Activated CD4-positive, alpha-beta T cell treated with anti-CD3 and anti-CD28 coated beads, Interleukin-10, Interleukin-2, amounts not matched to agents 100 ng/mL and 50 ng/mL, durations not matched to agents 16 hours and 8 hours (primary cell): ENCODE measurements around the gene ADAMTS17.

Source experiments
- DNase-seq: peaks from one replicate; pipeline ENCODE4 v3.0.0-alpha.2; 2020

The ADAMTS17 gene

DNA sequence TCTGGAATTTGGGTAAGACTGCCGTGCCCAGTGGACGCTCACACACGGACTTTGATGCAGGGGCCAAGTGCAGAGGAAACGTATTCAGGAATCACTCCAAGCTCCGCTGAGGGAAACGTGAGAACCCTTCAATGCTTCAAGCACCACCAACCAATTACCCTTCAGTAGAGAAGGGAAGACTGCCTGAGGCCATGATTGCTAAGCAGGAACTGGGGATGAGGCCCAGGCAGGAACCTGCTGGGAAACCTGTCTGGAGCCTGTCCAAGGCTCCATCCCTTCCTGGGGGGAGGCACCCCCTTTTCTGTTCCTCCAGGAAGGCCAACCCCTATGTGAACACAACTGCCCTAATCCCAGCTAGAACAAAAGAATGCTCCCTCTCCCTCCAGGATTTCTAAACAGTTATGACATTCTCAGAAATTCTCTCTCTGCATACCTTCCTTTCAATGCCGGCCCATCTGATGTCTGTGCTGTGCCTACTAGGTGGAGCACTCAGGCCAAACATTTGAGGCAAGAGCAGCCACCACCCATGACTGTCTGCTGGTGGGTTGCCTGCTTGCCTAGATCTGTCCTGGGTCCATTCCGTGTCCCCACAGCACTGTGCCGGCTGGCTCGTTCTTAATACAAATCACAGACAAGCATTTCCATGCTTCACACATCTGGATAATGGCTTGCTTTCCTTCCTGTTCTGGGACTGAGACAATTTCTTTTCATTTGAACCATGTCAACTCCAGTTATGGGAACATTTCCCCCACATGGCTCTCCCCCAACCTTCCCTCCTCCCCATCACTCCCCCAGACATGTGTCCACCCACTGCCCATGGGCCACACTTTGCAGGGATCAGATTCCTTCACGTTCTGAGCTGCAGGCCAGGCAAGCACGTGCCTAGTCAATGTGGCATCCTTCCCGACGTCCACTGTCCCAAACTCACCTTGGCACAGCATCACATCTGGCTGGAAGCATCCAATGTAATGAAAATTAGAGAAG lies 149.4 kb downstream of the ADAMTS17 start:
- no peak for DNase-seq

DNA sequence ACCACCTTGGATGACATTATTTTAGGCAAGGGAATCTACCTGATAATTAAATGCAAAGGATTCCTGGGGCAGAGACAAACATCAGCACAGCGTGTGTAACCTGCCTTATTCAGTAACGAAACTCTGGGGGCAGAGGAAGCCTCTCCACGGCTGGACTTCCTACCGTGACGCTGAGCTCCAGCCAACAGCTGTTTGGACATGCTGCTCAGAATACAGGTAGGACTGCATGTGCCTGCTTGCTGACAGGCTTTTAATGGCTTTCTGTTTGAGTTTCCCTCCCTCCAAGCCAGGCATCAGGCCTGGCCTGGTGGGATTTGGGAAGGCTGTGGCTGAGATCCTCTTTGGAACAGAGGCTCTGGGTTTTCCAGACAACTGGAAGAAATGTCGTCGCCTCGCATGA lies 150.6 kb downstream of the ADAMTS17 start:
- DNase-seq, result no peak

DNA sequence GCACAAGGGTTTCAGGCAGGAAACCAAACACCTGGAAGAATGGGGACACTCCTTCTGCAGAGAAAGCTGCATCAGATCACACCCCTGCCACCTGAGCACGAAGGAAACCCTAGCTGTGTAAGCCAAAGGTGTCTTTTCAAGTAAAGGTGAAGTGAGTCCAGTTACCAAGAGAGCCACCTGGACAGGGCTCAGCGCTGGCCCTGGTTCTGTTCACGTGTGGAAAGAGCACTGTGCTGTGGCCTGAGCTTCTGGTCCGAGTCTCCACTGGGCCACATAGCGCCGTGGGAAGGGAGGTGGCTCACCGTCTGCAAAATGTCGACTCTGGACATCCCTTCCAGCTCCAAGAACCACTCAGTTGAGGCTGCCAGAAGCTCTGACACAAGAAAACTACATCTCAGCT lies 151.1 kb downstream of the ADAMTS17 start:
- no peak for DNase-seq

DNA sequence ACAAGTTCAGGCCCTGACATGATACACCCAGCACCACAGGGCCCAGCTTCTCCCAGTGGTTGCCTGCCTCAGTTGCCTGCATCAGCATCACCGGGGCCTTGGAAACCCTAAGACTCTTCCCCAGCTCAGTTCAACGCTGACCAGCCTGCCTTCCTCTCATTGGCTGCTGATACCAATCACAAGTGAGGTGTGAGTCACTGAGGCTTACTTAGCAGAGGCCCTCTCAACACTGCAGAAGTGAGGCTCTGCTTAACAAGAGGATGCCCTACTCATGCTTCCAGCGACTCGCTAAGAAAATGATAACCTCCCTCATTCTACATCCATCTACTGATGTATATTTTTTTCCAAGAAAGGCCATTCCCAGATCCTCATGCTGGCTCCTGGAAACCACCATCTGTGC lies 151.9 kb downstream of the ADAMTS17 start:
- no peak for DNase-seq

DNA sequence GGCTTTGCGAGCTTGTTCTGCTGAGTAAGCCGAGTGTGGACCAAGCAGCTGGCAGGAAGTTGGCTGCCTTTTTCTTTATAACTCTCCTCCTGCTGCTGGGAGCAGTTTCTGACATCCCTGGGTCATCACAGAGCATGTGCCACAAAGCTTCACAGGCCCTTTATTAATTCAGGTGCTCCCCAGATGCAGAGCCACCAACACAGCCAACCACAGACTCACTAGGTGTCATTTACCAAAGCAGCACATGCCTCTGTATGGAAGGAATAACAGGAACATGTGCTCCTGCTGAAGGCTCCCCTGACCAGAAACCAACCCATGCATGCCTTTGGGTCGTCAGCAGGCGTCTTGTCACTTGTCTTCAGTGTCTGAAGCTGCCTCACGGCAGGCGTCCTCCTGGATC lies 152.5 kb downstream of the ADAMTS17 start:
- DNase-seq, result no peak

DNA sequence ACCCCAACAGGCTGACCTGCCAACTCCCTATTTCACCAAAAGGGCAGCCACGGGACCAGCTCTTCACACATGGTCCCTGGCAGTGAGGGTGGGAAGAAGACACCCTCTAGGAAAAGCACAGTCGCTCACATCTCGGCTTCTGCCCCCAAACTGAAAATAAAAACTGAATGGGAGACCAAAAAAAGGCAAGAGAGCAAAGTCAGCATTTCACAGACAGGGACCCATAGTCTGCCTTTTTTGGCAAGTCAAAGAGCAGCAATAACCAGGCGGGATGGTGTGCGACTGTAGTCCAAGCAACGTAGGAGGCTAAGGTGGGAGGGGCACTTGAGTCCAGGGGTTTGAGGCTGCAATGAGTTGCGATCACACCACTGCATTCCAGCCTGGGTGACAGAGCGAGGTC lies 154.1 kb downstream of the ADAMTS17 start:
- no peak for DNase-seq

DNA sequence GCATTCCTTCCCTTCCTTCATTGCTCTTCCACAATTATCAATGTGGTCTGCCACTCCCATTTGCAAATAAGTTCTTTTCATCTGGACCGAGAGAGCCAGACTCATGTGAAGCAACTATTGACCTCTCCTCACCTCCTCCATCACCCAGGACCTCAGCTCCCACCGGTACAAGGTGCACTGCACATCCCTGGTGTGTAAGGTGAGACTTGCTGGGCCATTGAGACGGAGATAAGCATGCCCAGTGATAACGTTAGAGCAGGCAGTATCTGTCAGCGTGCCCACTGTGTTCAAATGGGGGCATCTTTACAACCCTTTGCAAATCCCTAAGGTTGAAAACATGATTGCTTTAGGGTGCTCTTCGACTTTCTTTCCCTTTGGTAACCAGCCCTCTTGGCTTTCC lies 154.8 kb downstream of the ADAMTS17 start:
- no peak for DNase-seq

DNA sequence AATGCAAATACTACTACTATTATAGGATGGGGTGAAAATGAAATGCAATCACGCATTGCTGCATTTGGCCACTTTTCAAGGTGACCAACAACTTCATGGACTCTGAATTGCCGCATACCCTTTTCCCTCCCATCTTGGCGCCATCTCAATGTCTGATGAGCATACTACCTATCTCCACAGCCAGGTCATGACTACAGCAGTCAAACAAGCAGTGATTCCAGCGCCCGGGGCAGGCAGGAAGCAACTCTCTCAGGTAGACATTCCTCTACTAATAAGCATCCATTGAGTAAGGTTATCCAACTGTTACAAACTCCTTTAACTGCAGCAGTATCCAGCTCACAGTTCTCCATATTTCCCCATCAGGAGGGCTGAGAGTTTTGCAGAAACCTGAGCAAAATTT lies 155.4 kb downstream of the ADAMTS17 start:
- DNase-seq, result no peak

DNA sequence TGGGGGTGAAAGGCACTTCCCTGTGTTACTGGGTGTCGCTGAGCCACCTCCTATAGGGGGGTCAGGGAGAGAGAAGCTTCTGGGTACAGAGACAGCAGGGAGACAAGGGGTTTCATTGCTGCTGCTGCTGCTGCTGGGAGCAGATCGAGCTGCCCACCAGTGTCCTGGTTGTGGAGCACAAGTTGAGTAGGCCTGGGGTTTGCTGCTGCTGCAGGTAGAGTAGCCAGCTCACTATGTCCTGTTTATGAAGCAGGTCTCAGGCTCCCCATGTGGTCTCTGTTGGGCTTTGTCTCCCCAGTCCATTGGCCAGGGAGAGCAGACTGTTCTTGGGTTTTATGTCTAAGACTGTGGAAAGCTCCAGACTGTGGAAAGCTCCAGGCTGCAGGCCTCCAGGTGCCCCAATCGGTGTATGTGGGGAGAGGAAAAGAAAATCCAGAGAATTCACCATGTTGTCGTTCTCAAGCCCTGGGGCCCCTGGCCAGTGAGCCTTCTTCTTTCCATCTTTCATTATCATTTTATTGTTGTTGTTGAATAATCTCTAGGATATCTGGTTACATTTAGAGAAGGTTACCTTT lies 157.8 kb downstream of the ADAMTS17 start:
- no peak for DNase-seq

DNA sequence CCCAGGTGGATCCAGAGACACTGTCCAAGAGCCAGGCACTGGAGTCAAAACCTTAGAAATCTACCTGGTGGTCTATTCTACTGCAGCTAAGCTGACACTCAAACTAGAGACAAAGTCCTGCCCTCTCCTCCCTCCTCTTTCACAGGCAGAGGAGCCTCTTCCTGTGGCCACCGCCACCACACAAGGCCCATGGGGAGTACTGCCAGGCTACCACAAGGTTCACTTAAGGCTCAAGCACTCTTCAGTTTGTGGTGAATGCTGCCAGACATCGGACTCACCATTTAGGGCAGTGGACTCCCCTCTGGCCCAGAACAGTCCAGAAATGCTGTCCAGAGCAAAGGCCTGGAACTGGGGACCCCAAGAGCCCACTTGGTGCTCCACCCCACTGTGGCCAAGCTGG lies 160.9 kb downstream of the ADAMTS17 start:
- no peak for DNase-seq

DNA sequence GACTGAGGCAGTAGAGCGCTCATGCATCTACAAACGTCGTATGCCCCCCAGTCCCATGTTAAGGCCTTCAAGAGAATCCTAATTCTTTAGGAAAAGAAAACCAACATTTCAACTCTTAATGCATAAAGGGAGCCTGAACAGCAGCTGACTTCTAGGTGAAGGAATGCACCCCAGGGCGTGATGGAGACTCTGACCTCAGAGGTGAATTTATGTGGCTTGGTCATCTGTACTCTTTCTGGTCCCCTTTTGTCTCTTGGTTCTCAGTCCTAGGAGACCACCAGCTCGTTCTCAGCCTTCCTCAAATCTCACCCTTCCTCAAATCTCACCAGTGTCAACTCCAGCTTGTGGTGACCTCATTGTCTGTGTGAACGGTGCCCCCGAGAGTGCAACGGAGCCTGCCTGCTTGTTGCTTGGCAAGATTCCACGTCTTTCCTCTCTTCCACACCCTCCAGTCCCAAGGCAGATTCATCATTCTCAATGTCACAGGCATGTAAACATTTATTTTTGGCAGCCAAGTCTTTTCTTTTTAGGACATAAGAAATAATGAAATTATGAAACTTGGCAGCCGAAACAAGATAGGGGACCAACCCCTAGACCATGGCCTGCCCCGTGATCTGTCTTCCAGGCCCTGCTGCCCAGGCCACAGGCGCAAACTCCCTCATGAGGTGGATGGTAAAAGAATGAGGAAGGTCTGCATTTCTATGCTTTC lies 166.2 kb downstream of the ADAMTS17 start:
- DNase-seq, result no peak

DNA sequence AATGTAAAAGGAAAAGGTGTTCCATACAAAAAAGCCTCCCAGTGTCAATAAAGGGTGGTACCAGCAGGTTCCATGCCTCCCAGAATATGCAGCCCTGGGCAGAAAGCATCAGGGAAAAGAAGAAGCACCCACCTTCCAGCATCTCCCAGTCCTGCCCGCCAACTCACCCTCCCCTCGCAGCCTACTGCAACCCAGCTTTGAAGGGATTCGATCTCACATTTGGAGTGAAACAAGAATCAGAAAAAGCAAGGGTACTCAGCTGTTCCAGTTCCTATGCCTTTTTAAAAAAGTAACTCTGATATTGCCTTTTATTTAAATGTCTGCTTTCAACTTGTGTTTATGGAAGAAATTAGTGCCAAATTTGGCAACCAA lies 166.9 kb downstream of the ADAMTS17 start:
- DNase-seq, result no peak

DNA sequence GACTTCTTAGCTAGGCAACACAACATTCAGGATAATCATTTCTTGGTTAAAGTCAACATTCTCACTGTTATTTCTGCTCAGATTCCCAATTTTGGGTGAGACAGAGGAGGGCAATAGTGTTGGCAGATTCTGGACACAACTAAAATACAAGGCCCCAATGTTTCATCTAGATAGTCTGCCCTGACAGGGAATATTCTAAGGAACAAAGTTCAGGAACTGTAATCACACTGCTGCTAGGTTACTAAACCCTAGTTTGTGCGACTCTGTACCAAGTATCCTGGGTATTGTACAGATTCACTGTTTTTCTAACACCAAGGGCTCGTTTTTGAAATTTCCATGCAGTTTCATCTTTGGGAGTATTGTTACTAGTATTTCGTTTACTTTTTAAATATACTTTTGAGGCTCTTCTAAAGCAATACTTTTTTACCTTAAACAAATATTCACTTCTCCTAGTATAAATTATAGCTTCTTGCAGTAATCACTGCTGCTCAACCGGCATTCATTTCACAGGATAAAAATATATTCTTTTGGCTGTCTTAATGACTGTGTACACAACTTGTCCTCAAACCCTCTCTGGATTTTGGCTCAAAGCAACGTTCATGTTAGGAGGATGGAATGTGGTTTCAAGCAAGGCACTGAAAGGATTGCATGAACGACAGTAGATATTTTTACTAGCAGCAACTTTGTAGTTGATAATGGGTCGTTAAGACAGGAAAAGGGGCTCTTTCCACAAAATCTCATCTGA lies 167.4 kb downstream of the ADAMTS17 start:
- no peak for DNase-seq

DNA sequence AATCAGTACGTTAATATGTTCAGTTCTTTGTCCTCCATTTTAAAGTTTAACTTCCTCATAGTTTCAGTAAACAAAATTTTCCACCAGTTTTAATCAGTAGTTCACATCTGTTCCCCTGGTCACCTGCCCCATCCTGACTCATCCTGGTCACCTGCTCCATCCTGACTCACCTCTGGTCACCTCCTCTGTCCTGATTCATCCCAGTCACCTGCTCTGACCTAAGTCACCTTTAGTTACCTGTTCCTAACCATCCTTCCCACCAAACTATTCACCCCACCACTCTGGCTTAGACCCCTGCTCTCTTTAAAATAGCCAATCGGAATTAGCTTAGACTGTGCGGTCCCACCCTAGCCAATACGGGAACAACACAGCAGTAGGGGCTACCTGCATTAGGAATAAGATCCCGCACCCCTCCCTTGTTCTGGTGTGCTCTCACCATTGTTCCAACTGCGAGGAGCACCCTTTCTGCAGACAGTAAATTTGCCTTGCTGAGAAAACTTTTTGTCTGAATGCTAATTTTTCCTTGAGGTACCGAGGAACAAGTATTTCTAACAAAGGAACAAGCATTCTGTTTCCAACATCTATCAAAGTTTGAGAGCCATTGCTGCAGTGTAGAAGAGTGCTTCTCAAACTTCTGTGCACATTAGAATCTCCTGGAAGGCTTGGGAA lies 169.3 kb downstream of the ADAMTS17 start:
- no peak for DNase-seq

DNA sequence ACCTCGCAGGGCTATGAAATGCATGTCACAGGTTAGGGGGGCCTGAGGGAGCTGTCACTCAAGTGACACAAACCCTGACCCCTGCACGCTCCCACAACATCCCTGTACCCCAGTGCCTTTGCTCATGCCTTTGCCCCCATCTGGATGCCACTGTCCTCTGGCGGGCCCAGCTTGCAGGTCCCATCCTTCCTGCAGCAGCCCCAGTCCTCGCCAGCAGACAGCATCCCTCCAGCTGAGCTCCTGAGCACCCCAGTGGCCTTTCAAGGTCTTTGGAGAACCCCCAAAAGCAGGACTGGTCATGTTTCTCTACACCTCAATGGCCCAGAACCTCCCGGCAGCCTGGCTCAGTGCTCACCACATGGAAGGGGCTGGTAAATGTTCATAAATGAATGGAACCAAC lies 170.4 kb downstream of the ADAMTS17 start:
- DNase-seq, result no peak

DNA sequence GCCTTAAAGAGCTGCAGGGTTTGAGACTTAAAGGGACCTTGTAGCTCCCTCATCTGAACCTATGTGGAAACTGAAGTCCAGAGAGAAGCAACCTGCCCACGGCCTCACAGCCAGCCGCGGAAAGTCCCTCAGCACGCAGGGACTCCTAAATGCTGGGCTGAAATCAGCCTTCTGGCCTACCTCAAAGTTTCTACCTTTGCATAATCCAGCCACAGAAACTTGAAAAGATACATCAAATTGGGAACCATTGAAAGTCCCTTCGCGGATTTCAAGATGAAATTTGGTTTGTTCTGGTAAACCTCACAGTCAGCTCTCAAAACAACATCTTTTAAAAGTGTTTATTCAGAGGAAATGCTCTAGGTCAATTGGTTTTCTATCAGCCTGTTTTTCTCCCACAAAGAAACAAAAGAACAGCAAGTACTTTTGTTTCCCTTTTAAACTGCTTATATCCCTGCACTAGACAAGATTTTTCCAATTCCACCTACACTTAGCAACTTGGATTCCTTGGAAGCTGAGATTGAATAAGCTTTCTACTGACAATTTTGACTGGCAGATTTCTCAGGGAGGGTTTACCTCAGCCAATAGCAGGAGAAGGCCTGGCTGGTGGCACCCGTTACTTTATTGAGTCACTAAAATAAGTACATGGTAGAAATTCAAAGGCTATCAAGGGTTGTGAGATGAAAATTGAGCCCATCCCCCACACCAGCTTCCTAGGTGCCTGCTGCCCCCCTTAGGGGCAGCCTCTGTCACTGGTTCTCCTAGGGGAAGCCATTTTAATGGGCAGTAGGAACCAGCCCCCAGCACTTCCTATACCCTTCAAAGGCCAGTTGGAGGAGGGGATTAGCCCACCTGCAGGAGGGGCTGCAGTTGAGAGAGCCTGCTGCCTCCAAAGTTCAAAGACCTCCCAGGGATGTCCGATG lies 171.2 kb downstream of the ADAMTS17 start:
- peak; percentile 64 for DNase-seq

DNA sequence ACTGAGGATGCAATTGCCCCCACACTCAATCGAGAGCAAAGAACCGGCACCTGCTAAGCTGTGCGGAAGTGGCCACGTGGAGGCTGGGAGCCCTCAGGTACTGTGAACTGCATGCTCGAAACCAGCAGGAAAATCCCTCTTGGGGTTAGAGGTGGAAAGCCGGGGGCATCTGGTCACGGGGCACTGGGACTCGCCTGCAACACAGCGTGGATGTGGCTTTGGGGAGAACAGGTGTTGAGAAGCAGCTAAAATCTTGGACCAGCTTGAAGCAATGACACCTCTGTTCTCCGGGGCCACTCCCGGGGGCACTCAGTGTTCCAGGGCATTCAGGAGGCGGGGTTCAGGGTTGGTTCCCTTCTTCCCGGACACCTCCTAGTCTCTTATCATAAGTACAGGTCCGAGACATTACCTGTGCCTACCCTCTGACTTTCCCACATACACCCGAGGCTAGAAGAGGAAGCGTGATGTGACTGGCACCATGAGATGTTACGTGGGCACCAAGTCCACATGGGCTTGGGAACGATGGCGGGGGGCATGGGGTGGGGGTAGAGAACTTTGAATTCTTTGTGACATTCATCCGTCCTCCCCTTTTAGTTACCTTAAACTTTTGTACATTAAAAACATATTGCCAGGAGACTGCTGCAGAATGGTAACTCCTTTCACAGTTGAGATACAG lies 172.0 kb downstream of the ADAMTS17 start:
- DNase-seq, result no peak

DNA sequence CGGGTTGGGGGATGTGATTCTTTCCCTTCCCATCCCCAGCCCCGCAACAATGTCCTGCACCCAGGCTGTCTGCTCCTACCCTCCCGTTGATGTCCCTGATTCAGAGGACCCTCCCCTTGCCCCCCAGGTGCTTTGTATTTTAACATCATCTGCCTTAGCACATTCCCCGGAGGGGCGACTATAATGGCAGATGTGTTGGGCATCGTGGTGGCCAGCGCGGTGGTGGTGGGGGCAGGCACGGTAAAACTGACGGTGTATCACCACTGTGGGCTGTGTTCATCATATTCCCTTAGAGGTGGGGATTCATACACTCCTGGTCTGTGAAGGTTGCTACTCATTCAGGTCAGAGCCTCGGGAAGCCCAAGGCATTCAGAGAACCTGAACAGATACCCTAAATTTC lies 173.0 kb downstream of the ADAMTS17 start:
- DNase-seq, result no peak

DNA sequence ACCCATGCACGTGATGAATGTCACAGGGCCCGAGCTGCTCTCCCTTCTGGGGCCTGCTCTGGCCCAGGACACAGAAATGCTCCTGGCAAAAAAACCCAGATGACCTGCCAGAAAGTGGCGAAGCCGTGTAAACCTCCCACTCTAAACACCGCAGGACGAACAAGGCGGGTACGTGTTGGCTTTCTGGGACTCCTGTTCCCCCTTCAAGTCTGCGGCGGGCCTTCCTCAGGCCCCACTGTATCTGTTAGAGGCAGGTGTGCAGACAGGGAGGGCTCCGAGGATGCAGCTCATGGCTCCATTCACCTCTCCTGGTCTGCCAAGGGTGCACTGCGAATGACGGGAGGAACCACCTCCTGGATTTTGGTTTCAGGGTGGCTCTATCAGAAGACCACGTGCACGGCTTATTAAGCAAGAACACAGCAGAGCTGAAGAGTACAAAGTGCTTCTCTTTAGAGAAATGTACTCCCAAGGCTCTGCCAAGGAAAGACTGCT lies 173.8 kb downstream of the ADAMTS17 start:
- no peak for DNase-seq

DNA sequence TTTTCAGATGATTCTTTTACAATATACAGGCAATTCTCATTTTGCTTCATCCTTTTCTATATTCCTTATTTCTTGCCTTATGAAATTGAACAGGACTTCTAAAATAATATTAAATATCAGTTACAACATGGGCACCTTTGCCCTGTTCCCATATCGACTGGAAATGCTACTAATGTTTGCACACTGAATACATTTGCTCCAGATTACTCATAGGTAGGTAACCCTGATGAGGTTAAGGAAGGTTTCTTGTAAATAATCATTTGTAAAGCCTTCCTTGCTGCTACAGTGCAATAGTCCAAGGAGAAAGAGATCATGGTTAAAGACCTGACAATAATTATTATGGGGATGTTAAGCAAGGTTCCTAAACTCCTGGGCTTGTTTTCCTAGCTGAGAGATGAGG lies 175.5 kb downstream of the ADAMTS17 start:
- DNase-seq, result no peak

DNA sequence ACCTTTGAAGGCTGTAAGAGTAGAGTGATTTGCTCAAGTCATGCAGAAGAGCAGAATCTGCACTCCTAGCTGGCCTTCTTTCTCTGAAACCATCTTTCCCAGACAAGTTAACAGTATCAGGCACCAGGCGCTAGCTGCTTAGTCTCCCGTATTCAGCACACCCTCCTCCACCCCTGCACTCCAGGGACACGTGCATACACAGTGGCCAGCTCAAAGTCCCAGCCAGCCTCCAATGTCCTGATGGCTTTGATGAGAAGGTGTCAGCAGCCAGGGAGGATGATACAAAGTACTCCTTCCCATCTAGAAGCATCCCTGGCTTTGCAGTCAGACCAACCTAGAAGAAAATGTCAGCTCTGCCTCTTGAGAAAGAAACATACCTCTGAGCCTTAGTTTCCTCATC lies 177.8 kb downstream of the ADAMTS17 start:
- DNase-seq, result no peak
